Panc1 (cell line): Measurements from ENCODE around the gene IRF6. TPM values are rescaled to one million over a fixed set of nuclear protein-coding genes. Genes with fewer than 3 reads are reported as not detected.

ENCODE experiments used
- ATAC-seq: fragments of 200-7000 bp; cut with Tn5 transposase; 2 replicates; pipeline ENCODE4 v1.9.1; 2020; ENCODE audit warnings: mild to moderate bottlenecking, moderate library complexity
- BruUV-seq: library from RNA; stranded (reverse); fragments of 400-500 nt; replicated peaks from 2 replicates; lab custom pipeline; 2021; lab: Mats Ljungman, UMichigan
- CTCF ChIA-PET: fragments of 300-600 bp; sonication (Branson Sonifier 250); formaldehyde crosslinking; loops from one replicate; lab custom pipeline; 2022; ENCODE audit warnings: antibody characterized with exemption; lab: Charles Lee
- POLR2A ChIA-PET: fragments of 300-600 bp; sonication (Branson Sonifier 250); formaldehyde crosslinking; loops from one replicate; lab custom pipeline; 2022; ENCODE audit warnings: antibody characterized with exemption; lab: Charles Lee
- DNase-seq: peaks from one replicate; pipeline ENCODE4 v3.0.0-alpha.2; 2010; ENCODE audit warnings: low read depth, low spot score
- H3K27ac ChIP-seq: 2 replicates; pipeline ENCODE4 v1.5.1; 2011; ENCODE audit warnings: mild to moderate bottlenecking, low read length, inconsistent platforms
- H3K27me3 ChIP-seq: fragments of 200-500 bp; sonication (Bioruptor generic); 2 replicates; pipeline ENCODE4 v1.6.0; 2014; ENCODE audit warnings: low read length, inconsistent platforms; ENCODE audit not compliant: control insufficient read depth, insufficient read depth
- H3K36me3 ChIP-seq: fragments of 200-500 bp; sonication (Bioruptor generic); 2 replicates; pipeline ENCODE4 v1.5.1; 2014; ENCODE audit warnings: inconsistent platforms, mild to moderate bottlenecking, low read length, moderate library complexity; ENCODE audit not compliant: control insufficient read depth, insufficient read depth
- H3K4me1 ChIP-seq: 2 replicates; pipeline ENCODE4 v1.5.1; 2011; ENCODE audit warnings: inconsistent platforms, mild to moderate bottlenecking, low read length, moderate library complexity; ENCODE audit not compliant: control insufficient read depth, insufficient read depth
- H3K4me3 ChIP-seq, 2 experiments: 2 replicates each; pipeline ENCODE4 v1.5.1; 2011 to 2012; ENCODE audit warnings: low read depth in 2 of 2, low read length in 2 of 2, mild to moderate bottlenecking in 2 of 2, inconsistent platforms in 1 of 2, moderate library complexity in 1 of 2
- H3K9me3 ChIP-seq: fragments of 200-500 bp; sonication (Bioruptor generic); 2 replicates; pipeline ENCODE4 v1.5.1; 2014; ENCODE audit warnings: low read depth, mild to moderate bottlenecking, inconsistent platforms, low read length, moderate library complexity; ENCODE audit not compliant: control insufficient read depth, insufficient read depth
- SIN3A ChIP-seq: IDR thresholded peaks from 2 replicates; pipeline ENCODE4 v1.6.1; 2012; ENCODE audit warnings: low read depth, mild to moderate bottlenecking, low read length, moderate library complexity, borderline replicate concordance; ENCODE audit not compliant: insufficient read depth
- TCF7L2 ChIP-seq: IDR thresholded peaks from 2 replicates; pipeline ENCODE4 v1.6.1; 2011; ENCODE audit warnings: mild to moderate bottlenecking, low read depth, low read length, inconsistent platforms
- in situ Hi-C: cut with HindIII; loops from 2 replicates; pipeline ENCODE4 v1.10.0; 2016; ENCODE audit warnings: low sequenced_read_pairs, low pct_unique_long_range_greater_than_20kb
- intact Hi-C: fragments of 100-400 bp; cut with micrococcal nuclease; formaldehyde crosslinking; loops from one replicate; pipeline ENCODE4 v1.10.0; 2022; ENCODE audit not compliant: unreplicated experiment
- total RNA-seq: library from RNA; stranded (reverse); gene quantifications from one replicate; pipeline ENCODE4 v1.2.1, GENCODE V29; 2021; ENCODE audit not compliant: unreplicated experiment
- TF ChIP-seq, protein P1 (sequence below), 2 experiments: IDR thresholded peaks; 2 replicates each; pipeline ENCODE4 v1.6.1; 2011 to 2012; ENCODE audit warnings: low read depth in 2 of 2, control low read depth in 1 of 2, low read length in 1 of 2, mild to moderate bottlenecking in 1 of 2, moderate library complexity in 1 of 2; ENCODE audit not compliant: insufficient read depth in 1 of 2

The IRF6 gene
- total RNA-seq, 1 experiment from 2014 or later, result 0.64 TPM

DNA sequence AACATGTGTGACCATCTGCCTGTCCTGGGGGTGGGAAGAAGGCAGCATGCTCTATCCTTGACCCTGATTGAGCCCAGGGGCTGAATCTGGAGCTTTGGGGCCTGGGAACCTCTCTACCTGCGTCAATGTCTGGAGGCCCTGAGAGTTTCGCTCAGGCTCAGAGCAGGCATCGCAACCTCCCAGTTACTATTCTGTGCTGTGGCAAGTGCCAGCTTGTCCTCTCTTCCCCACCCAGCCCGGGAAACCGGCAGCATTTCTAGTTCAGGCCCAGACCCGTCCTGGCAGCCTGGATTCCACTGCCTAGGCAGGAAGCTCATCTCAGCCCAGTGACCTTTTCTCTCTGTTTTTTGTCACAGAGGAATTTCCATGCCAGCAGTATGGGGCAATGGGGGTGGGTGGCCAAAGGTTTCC, 10.0 kb upstream of the IRF6 start:
- ChIA-PET POLR2A (no interaction called here), CTCF (interaction anchor here (0.5 kb wide), 1 partner anchor 1178 kb away, joined by 3 read pairs; no protein-coding TSS in a partner anchor)
- H3K4me1 ChIP-seq, result no peaks in the 10 kb centered on the region
- ATAC-seq (no peak), DNase-seq (no peak)
- TF ChIP-seq, protein P1, sequence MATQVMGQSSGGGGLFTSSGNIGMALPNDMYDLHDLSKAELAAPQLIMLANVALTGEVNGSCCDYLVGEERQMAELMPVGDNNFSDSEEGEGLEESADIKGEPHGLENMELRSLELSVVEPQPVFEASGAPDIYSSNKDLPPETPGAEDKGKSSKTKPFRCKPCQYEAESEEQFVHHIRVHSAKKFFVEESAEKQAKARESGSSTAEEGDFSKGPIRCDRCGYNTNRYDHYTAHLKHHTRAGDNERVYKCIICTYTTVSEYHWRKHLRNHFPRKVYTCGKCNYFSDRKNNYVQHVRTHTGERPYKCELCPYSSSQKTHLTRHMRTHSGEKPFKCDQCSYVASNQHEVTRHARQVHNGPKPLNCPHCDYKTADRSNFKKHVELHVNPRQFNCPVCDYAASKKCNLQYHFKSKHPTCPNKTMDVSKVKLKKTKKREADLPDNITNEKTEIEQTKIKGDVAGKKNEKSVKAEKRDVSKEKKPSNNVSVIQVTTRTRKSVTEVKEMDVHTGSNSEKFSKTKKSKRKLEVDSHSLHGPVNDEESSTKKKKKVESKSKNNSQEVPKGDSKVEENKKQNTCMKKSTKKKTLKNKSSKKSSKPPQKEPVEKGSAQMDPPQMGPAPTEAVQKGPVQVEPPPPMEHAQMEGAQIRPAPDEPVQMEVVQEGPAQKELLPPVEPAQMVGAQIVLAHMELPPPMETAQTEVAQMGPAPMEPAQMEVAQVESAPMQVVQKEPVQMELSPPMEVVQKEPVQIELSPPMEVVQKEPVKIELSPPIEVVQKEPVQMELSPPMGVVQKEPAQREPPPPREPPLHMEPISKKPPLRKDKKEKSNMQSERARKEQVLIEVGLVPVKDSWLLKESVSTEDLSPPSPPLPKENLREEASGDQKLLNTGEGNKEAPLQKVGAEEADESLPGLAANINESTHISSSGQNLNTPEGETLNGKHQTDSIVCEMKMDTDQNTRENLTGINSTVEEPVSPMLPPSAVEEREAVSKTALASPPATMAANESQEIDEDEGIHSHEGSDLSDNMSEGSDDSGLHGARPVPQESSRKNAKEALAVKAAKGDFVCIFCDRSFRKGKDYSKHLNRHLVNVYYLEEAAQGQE (IDR thresholded peaks at IDR 0.05; ENCODE audit: insufficient read depth in 1 of 2, low read depth in 2 of 2, low read length in 1 of 2), result no peak
- TF ChIP-seq SIN3A, result no peak
- no peaks in the 10 kb centered on the region for H3K36me3 ChIP-seq
- no peaks in the 10 kb centered on the region; the same call in 1 of the 2 replicates for H3K27me3 ChIP-seq
- intact Hi-C loops, result no loop called here
- no peak overlapping the region for H3K27ac ChIP-seq
- H3K4me3 ChIP-seq, result no peak overlapping the region
- no TSS peak for BruUV-seq
- no peaks in the 10 kb centered on the region for H3K9me3 ChIP-seq
- in situ Hi-C loops, result no loop called here

DNA sequence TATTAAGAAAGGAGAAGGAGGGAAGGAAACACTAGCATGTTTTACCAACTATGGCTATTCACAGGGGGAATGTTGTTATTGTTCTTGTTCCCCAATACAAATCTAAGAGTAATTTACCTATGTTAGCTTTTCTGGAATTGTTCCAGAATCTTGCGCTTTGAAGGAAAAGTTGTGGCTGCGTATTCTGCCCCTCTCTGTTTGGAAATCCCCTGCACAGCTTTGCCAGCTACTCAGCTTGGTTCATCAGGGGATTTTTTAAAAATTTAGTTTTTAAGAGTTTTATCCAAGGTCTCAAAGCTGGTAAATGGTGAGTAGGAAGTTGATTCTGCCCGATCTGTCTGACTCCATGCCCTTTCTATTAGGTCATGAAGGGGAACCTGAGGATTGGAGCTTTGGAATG, 9.5 kb upstream of the IRF6 start:
- CTCF ChIA-PET, result no interaction called here

More for the DNA sequence above, 9.5 kb upstream of the IRF6 start:
- Histone ChIP-seq H3K27me3 (no peaks in the 10 kb centered on the region; the same call in 1 of the 2 replicates), H3K27ac (no peak overlapping the region), H3K4me3 (no peak overlapping the region), H3K9me3 (no peaks in the 10 kb centered on the region), H3K36me3 (no peaks in the 10 kb centered on the region), H3K4me1 (no peaks in the 10 kb centered on the region)
- TF ChIP-seq TCF7L2 (no peak), SIN3A (no peak)
- TF ChIP-seq, protein P1 (IDR thresholded peaks at IDR 0.05; ENCODE audit: insufficient read depth in 1 of 2, low read depth in 2 of 2, low read length in 1 of 2), result no peak
- BruUV-seq, result no TSS peak
- POLR2A ChIA-PET, result no interaction called here
- ATAC-seq (no peak), DNase-seq (no peak)
- in situ Hi-C loops (no loop called here), intact Hi-C loops (no loop called here)
